MM.1S (cell line): ENCODE results near the gene LILRB3.

Experiments
- DNase-seq: peaks from one replicate; pipeline ENCODE4 v3.0.0-alpha.2; 2015
- H2AFZ ChIP-seq: fragments of 300-600 bp; sonication (generic); 2 replicates; pipeline ENCODE4 v1.6.0; 2016; ENCODE audit warnings: antibody characterized with exemption, low read length
- H3F3A ChIP-seq: fragments of 300-600 bp; sonication (generic); 2 replicates; pipeline ENCODE4 v1.6.1; 2016; ENCODE audit warnings: mild to moderate bottlenecking, antibody characterized with exemption, low read length, moderate library complexity, mixed read lengths; ENCODE audit not compliant: insufficient read depth
- H3K27ac ChIP-seq: fragments of 300-600 bp; sonication (generic); 2 replicates; pipeline ENCODE4 v1.5.1; 2016; ENCODE audit warnings: mild to moderate bottlenecking, low read length
- H3K27me3 ChIP-seq: fragments of 300-600 bp; sonication (generic); replicated peaks from 2 replicates; pipeline ENCODE4 v1.6.0; 2016; ENCODE audit warnings: low read length; ENCODE audit not compliant: insufficient read depth
- H3K36me3 ChIP-seq: fragments of 300-600 bp; sonication (generic); replicated peaks from 2 replicates; pipeline ENCODE4 v1.6.1; 2016; ENCODE audit warnings: mild to moderate bottlenecking, low read length, mixed read lengths; ENCODE audit not compliant: insufficient read depth
- H3K4me1 ChIP-seq: fragments of 300-600 bp; sonication (generic); 2 replicates; pipeline ENCODE4 v1.6.1; 2016; ENCODE audit warnings: low read length, mixed read lengths
- H3K4me2 ChIP-seq: fragments of 300-600 bp; sonication (generic); 2 replicates; pipeline ENCODE4 v1.6.0; 2016; ENCODE audit warnings: low read depth, low read length
- H3K4me3 ChIP-seq: fragments of 300-600 bp; sonication (generic); 2 replicates; pipeline ENCODE4 v1.5.1; 2016; ENCODE audit warnings: low read length, mixed read lengths
- H3K79me2 ChIP-seq: fragments of 300-600 bp; sonication (generic); 2 replicates; pipeline ENCODE4 v1.6.1; 2016; ENCODE audit warnings: mixed run types, low read length, mixed read lengths
- H3K9ac ChIP-seq: fragments of 300-600 bp; sonication (generic); 2 replicates; pipeline ENCODE4 v1.6.1; 2016; ENCODE audit warnings: low read length, mixed read lengths
- H3K9me2 ChIP-seq: fragments of 300-600 bp; sonication (generic); replicated peaks from 2 replicates; pipeline ENCODE4 v1.6.1; 2016; ENCODE audit warnings: mild to moderate bottlenecking, low read length, mixed read lengths; ENCODE audit not compliant: insufficient read depth
- H3K9me3 ChIP-seq: fragments of 300-600 bp; sonication (generic); replicated peaks from 2 replicates; pipeline ENCODE4 v1.6.1; 2016; ENCODE audit warnings: mild to moderate bottlenecking, low read length, mixed read lengths; ENCODE audit not compliant: insufficient read depth
- H4K20me1 ChIP-seq: fragments of 300-600 bp; sonication (generic); 2 replicates; pipeline ENCODE4 v1.6.1; 2016; ENCODE audit warnings: mild to moderate bottlenecking, low read length, moderate library complexity, mixed read lengths; ENCODE audit not compliant: insufficient read depth
- CTCF ChIP-seq: fragments of 300-600 bp; sonication (generic); IDR thresholded peaks from 2 replicates; pipeline ENCODE4 v1.5.1; 2016; ENCODE audit warnings: antibody characterized with exemption, low read length, mixed read lengths
- EZH2 ChIP-seq: fragments of 300-600 bp; sonication (generic); optimal IDR thresholded peaks from 2 replicates; pipeline ENCODE3; 2017; ENCODE audit warnings: low read depth, mild to moderate bottlenecking, antibody characterized with exemption, low read length, mixed read lengths
- EZH2phosphoT487 ChIP-seq: fragments of 300-600 bp; sonication (generic); IDR thresholded peaks from 2 replicates; pipeline ENCODE4 v1.6.1; 2018; ENCODE audit warnings: antibody characterized with exemption, low read length

LILRB3 gene

DNA sequence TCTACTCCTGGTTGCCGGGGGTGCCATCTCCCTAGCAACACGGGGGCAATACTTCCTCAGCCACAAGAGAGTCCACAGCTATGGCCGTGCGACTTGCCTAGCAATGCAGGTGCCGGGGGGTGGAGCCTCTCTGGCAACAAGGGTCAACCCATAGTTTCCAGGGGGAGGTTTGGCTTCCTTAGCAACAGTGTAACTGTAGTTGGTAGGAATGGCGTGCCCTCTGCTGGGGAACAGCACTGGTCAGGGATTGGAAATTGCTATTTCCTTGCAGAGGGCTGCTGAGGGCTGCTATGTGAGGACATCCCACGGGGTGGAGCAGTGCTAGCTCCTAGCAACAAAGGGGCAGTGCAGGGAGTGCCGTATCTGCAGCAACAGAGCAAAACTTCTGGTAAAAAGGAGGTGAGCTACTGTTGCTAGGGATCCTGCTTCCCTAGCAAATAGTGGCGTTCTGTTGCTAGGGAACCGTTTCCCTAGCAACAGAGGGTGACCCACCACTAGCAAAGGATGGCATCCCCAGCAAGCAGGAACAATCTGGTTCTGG, 42.8 kb downstream of the LILRB3 start:
- no peak for DNase-seq
- Histone ChIP-seq H3K36me3 (no peaks in the 10 kb centered on the region), H4K20me1 (no peaks in the 10 kb centered on the region)

GRCh38 chr19:54179262-54179852, 43.5 kb downstream of the LILRB3 start:
- H3K27ac ChIP-seq = no peak overlapping the region
- DNase-seq = no peak
- no peaks in the 10 kb centered on the region for H3K4me1 ChIP-seq
- no peaks in the 10 kb centered on the region for H3K9me3 ChIP-seq
- no peaks in the 10 kb centered on the region for H3K27me3 ChIP-seq
- H3K9me2 ChIP-seq = no peaks in the 10 kb centered on the region
- H3K79me2 ChIP-seq = no peaks in the 10 kb centered on the region
- TF ChIP-seq EZH2 = no peak
- no peaks in the 10 kb centered on the region for H4K20me1 ChIP-seq
- no peaks in the 10 kb centered on the region for H3K36me3 ChIP-seq
- H3K4me2 ChIP-seq = no peak overlapping the region
- H3K4me3 ChIP-seq = no peak overlapping the region
- H3F3A ChIP-seq = no peaks in the 10 kb centered on the region
- H3K9ac ChIP-seq = no peak overlapping the region
- H2AFZ ChIP-seq = no peak overlapping the region

More for the DNA sequence above, 42.8 kb downstream of the LILRB3 start:
- no peaks in the 10 kb centered on the region for H3K4me1 ChIP-seq
- H3K4me2 ChIP-seq = no peak overlapping the region
- H2AFZ ChIP-seq = no peak overlapping the region
- H3K27ac ChIP-seq = no peak overlapping the region
- H3K9ac ChIP-seq = no peak overlapping the region
- no peaks in the 10 kb centered on the region for H3K9me2 ChIP-seq
- H3K79me2 ChIP-seq = no peaks in the 10 kb centered on the region
- no peaks in the 10 kb centered on the region for H3K27me3 ChIP-seq
- no peaks in the 10 kb centered on the region for H3F3A ChIP-seq
- no peak for TF ChIP-seq EZH2
- H3K4me3 ChIP-seq = no peak overlapping the region
- no peaks in the 10 kb centered on the region for H3K9me3 ChIP-seq

DNA sequence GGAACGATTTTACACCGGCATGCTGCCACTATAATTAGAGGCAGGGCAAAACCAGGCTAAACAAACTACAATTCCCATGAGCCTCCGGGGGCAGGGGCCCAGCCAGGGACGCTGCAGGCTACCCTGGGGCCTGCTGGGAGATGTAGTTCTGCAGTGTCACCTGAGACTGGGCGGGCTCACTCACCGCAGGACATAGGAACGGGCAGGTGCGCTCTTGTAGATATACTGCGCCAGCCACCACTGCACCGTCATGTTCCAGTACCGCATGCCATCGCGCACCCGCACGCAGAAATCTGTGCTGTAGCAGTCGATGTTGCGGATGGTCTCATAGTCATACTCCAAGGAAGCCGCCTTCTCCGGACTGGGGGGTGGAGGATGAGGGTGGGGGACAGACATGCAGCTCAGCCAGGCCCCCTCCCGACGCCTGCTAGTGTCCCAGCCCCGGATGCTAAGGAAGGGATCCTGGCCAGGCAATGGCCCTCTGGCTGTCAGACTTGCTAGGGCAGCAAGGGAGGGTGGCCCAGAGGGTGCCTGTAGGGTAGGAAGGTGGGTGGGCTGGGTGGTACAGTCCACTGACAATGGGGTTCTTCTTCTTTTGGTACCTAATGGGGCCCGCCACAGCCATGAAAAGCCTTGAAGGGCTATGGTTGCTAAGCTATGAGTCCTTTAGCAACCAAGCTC, 44.1 kb downstream of the LILRB3 start:
- no peak for DNase-seq
- Histone ChIP-seq H3K79me2 (no peaks in the 10 kb centered on the region), H2AFZ (no peak overlapping the region), H4K20me1 (no peaks in the 10 kb centered on the region), H3K36me3 (no peaks in the 10 kb centered on the region), H3K4me1 (no peaks in the 10 kb centered on the region), H3F3A (no peaks in the 10 kb centered on the region), H3K9ac (no peak overlapping the region), H3K9me3 (no peaks in the 10 kb centered on the region), H3K27ac (no peak overlapping the region), H3K9me2 (no peaks in the 10 kb centered on the region), H3K4me3 (no peak overlapping the region), H3K27me3 (no peaks in the 10 kb centered on the region), H3K4me2 (no peak overlapping the region)
- no peak for TF ChIP-seq CTCF
- no peak for TF ChIP-seq EZH2
- no peak for TF ChIP-seq EZH2phosphoT487

DNA sequence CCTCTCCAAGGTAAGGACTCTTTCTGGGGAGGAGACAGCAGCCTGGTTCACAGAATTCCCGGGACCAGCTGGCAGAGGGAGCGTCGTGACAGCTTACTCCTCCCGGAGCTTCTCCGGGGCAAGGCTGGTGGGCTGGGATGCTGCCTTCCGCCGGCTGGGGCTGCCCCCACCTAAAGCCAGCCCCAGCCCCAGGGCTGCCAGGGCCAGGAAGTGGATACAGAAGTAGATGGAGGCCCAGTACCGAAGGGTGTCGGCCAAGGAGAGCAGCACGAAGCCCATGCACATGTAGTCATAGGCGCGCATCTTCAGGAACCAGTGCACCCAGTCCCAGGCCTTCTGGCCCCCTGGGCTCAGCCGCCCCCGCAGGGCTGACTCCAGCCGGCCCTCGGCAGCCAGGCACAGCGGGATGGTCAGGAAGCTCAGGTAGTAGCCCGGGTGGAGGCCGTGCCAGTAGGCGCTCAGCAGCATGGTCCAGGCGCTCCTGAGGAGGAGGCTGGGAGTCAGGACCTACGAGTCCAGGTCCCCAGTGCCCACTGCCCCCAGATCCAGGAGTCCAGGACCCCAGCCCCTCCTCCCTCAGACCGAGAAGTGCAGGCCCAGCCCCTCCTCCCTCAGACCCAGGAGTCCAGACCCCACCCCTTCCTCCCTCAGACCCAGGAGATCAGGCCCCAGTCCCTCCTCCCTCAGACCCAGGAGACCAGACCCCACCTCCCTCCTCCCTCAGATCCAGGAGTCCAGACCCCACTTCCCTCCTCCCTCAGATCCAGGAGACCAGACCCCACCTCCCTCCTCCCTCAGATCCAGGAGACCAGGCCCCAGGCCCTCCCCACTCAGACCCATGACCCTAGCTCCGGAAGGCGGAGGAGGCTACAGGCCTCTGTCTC, 48.6 kb downstream of the LILRB3 start:
- no peaks in the 10 kb centered on the region for H3K27me3 ChIP-seq
- no peaks in the 10 kb centered on the region for H3K79me2 ChIP-seq
- H3K36me3 ChIP-seq = no peaks in the 10 kb centered on the region
- H2AFZ ChIP-seq = no peak overlapping the region
- H4K20me1 ChIP-seq = no peaks in the 10 kb centered on the region
- H3F3A ChIP-seq = no peaks in the 10 kb centered on the region
- H3K27ac ChIP-seq = no peak overlapping the region
- DNase-seq = no peak
- H3K4me1 ChIP-seq = no peaks in the 10 kb centered on the region
- H3K9ac ChIP-seq = no peak overlapping the region
- no peak overlapping the region for H3K4me3 ChIP-seq
- H3K9me2 ChIP-seq = no peaks in the 10 kb centered on the region
- H3K9me3 ChIP-seq = no peaks in the 10 kb centered on the region
- H3K4me2 ChIP-seq = no peak overlapping the region
- TF ChIP-seq EZH2phosphoT487 (no peak), EZH2 (no peak), CTCF (no peak)
